GM12892 (cell line): ENCODE data around the gene OR4F15.

ENCODE experiments used
- POLR2AphosphoS5 ChIP-seq: IDR thresholded peaks from 2 replicates; pipeline ENCODE4 v1.6.1; 2011; ENCODE audit warnings: low read depth, low read length, control low read depth
- TAF1 ChIP-seq: IDR thresholded peaks from 2 replicates; pipeline ENCODE4 v1.6.1; 2011; ENCODE audit warnings: low read depth, mild to moderate bottlenecking, control low read depth, low read length, borderline replicate concordance

DNA sequence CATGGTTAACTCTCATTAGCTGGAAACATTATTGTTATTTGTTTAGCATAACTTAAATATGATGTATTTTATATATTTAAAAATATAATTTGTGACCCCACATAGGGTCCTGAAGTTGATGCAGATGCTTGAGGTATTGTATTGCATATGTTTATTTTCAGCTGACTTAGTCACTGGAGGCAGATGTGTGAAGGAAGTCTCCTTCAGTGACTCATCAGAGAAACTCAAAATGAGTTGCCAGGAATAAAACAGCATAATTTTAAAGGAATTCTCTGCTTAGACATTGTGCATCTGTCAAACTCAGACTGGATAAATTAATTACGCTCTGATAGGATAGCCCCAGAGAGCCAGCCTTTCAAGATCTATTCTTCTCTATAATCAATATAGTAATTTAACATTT, 16.5 kb upstream of the OR4F15 start:
- TF ChIP-seq POLR2AphosphoS5 (no peak), TAF1 (no peak)
